Epithelial cell of prostate (primary cell): ENCODE results near the gene TFAM.
"Not testable (repeated sequence)": the region's sequence is repeated elsewhere in the genome, so short reads cannot be mapped to it uniquely, and the experiment has no call there.

ENCODE experiments used
- DNase-seq: peaks from one replicate; pipeline ENCODE4 v3.0.0-alpha.2; 2011; ENCODE audit warnings: low read depth, low spot score
- H3K27ac ChIP-seq: fragments of 450-650 bp; 2 replicates; pipeline ENCODE4 v1.5.1; 2017; ENCODE audit warnings: mild to moderate bottlenecking

The TFAM gene

DNA sequence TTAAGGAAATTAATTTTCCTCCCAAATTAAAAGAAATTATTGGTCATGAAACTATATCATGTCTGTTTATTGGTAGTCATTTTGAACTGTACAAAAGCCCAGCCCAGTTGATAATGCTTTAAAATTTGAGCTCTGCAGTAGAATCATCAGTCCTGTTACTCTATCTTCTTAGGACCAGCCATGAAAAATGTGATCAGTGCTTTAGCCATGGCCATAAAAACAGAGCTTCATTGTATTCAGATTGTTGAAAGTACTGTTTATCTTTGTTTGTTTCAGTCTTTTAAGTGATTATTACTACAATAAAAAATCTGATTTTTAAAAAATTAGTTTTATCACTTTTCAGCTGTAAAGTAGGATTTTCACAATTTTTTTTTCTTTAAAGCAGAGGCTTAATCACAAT is 13.7 kb upstream of the TFAM start:
- no peak for DNase-seq
- H3K27ac ChIP-seq, result no peak overlapping the region

- H3K27ac ChIP-seq, result no peak overlapping the region
- no peak for DNase-seq
Measured at GRCh38 chr10:58372607-58373441, 12.4 kb upstream of the TFAM start.

- DNase-seq, result no peak
- no peak overlapping the region for H3K27ac ChIP-seq
Measured at GRCh38 chr10:58373442-58373827, 11.8 kb upstream of the TFAM start.

DNA sequence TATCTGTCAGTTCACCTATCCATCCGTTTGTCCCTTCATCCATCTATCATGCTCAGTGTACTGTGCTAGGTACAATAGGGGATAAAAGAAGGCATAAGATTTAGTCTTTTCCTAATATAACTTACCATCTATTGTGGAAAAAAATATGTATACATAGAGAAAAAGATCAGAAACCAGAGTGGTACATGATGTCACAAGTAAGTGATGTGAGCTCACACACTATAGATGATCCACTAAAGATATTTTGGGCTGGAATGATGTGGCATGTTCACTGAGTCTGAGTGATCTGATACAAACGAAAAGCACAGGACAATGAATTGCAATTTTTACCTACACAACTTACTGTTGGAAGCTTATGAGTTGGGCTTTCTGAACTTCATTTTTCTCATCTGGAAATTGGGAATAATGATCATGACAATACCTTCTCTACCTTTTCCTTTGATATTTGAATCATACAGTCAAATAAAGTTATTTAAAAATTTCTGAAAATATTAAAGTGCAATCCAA is 2.7 kb upstream of the TFAM start:
- no peak for DNase-seq
- H3K27ac ChIP-seq, result no peak overlapping the region

DNA sequence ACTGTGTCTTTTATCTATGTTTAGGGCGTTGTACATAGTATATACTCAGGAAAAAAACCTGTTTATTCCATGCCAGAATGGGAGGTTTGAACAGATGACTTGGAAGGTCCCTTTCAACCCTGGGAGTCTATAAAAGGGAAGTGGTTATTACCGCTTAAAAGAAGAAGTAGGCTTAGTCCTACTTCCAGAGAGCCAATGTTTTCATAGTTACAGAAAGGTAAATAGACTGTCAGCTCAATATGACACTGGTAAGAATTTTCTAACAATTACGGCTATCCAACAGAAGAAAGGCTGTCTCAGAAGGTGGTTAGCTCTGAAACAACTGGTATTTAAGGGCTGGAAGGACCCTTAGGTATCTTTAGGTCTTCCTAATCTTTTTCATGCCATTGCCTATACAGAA is 1.1 kb upstream of the TFAM start:
- no peak for DNase-seq
- no peak overlapping the region for H3K27ac ChIP-seq

DNA sequence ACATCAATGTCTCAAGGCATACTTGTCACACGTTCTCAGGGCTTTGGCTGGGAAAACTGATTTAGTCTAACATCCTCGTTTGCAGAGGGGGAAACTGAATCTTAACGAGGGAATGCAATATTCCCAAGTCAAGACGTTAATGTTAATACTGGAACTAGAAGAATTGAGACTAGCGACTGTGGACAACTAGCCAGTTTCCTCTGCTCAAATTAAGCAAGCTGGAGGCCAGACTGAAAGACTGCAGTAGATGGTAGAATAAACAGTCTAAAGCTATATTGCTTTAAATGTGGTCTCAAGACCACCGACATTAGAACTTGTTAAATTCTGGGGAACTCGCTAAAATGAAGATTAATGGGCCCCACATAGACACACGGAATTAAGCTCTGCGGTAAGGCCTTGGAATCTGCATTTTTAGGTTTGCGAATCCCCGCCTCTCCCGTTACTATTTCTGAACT is 639 bp upstream of the TFAM start:
- peak overlapping the region; percentile 67 for H3K27ac ChIP-seq
- no peak for DNase-seq

- peak overlapping the region; percentile 67 for H3K27ac ChIP-seq
- DNase-seq, result no peak
Measured at GRCh38 chr10:58385784-58386112, 538 bp downstream of the TFAM start.

DNA sequence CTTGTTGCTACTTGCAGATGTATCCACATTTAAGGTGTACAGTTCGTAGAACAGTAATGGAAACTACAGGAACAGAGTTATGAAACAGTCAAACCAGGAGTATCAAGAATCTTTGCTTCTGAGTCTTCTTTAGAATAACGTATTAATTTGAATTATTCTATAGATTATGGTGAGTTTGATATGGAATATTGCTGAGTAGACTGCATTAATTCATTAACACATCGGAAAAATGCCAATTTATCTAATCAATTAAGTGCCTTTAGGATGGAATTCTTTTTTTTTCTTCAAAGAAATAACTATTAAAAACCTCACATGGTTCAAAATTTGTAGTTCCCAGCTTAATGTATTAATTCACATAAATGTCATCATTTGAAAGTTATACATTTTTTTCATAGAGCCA is 3.8 kb downstream of the TFAM start:
- no peak for DNase-seq
- H3K27ac ChIP-seq, result no peak overlapping the region

GRCh38 chr10:58393317-58393716 is 8.1 kb downstream of the TFAM start:
- DNase-seq, result no peak
- H3K27ac ChIP-seq, result no peak overlapping the region

DNA sequence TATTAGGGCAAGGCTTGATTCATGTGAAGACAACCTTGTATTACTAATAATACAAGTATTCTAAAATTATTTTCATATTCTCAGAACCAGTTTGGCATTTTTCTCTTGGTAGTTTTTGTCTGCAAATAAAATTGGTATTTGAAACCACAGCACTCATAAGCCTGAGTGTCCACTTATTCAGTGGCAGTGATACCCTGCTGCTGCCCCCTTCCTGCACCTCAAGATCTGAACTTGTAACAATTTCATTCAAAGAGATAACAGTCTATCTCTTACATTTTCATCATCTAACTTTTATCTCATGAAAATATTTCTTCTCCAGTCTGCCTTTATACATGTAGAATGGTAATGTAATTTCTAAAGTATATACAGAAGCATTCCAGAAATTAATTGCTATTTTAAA is 9.3 kb downstream of the TFAM start:
- no peak overlapping the region for H3K27ac ChIP-seq
- DNase-seq, result no peak

- H3K27ac ChIP-seq, result no peak overlapping the region
- DNase-seq, result no peak
Measured at GRCh38 chr10:58396057-58396456, 10.8 kb downstream of the TFAM start.

DNA sequence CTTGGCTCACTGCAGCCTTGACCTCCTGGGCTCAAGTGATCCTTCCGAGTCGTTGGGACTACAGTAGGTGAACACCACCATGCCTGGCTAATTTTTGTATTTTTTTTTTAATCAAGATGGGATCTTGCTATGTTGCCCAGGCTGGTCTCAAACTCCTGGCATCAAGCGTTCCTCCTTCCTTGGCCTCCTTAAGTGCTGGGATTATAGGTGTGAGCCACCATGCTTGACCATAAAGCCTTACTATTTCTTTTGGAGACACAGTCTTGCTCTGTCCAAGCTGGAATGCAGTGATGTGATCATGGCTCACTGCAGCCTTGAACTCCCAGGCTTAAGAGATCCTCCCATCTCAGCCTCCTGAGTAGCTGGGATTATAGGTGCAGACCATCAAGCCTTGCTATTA is 12.6 kb downstream of the TFAM start:
- no peak for DNase-seq
- H3K27ac ChIP-seq, result no peak overlapping the region

DNA sequence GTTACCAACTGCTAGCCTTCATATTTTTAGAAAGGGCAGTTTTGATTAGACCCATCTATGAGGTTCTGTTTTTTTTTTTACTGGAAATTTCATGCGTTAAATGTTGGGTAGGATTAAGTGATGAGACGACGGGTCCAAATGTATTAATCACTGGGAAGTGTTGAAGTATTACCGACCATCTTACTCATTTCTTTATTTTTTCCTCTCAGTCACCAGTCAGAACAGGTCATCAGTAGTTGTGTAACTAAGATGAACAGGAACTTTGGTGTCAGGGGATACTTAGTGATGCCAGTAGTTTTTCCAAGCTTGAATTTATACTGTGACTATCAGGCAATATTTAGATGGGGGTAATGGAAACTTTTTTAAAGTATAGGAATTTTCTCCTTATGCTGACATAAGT is 14.2 kb downstream of the TFAM start:
- H3K27ac ChIP-seq, result peak overlapping the region; percentile 3
- no peak for DNase-seq

DNA sequence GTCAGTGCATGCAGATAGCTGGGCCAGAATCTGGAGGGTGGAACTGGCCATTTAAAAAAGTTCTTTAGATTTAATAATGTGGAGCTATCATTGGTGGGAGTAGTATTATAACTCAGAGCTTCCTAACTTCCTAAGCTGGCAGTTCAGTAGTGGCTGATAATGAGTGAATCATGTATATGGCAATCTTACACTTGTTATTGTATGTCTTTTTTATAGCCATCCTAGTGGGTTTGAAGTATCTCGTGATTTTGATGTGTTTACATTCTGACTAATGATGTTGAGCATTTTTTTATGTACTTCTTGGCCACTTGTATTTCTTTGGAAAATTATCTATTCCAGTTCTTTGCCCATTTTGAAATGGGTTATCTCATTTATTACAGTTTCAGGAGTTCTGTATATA is 15.4 kb downstream of the TFAM start:
- no peak overlapping the region for H3K27ac ChIP-seq
- DNase-seq, result no peak

DNA sequence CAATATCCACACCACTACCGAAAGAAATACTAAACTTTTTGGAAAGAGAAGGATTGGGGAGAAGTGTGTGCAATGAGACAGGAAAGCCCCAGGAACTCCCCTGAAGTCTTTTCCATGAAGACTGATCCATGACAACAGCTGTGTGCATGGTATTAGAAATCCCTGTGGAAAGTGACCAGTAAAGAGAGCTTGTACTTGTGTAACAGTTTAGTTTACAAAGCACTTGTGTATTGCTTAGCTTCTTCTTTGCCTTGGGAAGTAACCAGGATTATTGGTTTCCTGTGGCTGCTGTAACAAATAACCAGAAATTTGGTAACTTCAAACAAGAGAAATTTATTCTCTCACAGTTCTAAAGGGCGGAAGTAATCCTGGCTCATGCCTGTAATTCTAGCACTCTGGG is 18.8 kb downstream of the TFAM start:
- no peak overlapping the region for H3K27ac ChIP-seq
- DNase-seq, result no peak

- no peak for DNase-seq
- no peak overlapping the region for H3K27ac ChIP-seq
Measured at GRCh38 chr10:58409956-58410610, 24.9 kb downstream of the TFAM start.

DNA sequence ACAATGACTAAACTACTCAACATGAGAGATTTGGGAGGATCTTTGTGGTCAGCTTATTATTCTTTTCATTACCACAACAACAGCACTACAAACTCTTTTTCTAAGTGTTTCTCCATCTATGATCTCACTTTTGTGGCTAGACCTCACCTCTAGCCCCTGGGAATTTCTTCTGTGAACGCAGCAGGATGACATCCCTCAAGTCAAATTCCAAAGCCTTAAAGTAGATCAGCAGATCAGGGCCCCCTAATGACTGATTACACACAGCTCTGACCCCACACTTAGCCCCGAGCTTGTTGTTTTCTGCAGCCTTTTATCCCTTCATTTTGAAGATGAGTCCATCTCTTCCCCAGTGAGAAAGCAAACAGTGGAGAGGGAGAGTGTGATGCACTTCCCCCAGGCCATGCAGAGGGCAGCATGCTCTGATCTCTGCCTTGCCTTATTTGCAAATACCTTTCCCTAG is 27.3 kb downstream of the TFAM start:
- no peak for DNase-seq
- no peak overlapping the region for H3K27ac ChIP-seq

GRCh38 chr10:58414270-58415041 is 29.2 kb downstream of the TFAM start:
- no peak overlapping the region for H3K27ac ChIP-seq
- no peak for DNase-seq

DNA sequence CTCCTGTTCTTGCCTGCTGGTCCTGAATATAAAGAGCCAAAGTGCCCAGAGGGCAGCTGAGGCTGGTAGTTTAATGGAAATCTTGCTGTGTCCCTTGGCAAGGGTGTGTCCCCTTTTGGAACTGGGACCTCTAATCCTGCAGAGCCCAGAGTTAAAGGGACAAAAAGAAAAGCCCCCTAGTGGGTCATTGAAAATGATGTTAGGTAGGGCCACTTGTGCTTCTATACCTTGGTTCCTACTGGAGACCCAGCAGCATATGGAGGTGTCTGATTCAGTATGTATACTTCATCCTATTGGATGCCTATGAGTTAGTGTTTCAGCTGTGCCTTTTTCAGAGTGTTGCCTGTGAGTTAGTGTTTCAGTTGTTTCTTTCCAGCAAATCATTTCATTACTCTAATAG is 30.5 kb downstream of the TFAM start:
- DNase-seq, result no peak
- no peak overlapping the region for H3K27ac ChIP-seq

- not testable (repeated sequence) for DNase-seq, H3K27ac ChIP-seq
Measured at GRCh38 chr10:58417902-58418301, 32.7 kb downstream of the TFAM start.

- peak overlapping the region; percentile 12 for H3K27ac ChIP-seq
- DNase-seq, result no peak
Measured at GRCh38 chr10:58424176-58424575, 39.0 kb downstream of the TFAM start.
